Body of pancreas (tissue), 4 donors: ENCODE results near the gene ELL2. TPM values are rescaled to one million over a fixed set of nuclear protein-coding genes. Genes with fewer than 3 reads are reported as not detected.

ENCODE experiments used
- ATAC-seq: fragments of 150-250 bp; one replicate; pipeline ENCODE4 v1.9.1; 2016
- DNase-seq, 4 donors: peaks; one replicate each; pipeline ENCODE4 v3.0.0-alpha.2; 2019
- H3K27ac ChIP-seq, 4 donors: fragments of 200-600 bp; sonication (generic); 1 replicate in 3 of 4; 2 replicates in 1 of 4; pipeline versions ENCODE4 v1.5.1 to v1.6.1; 2016 to 2019; ENCODE audit warnings: mild to moderate bottlenecking in 1 of 4, mixed read lengths in 1 of 4, moderate library complexity in 1 of 4
- H3K27me3 ChIP-seq, 2 donors: fragments of 200-600 bp; sonication (generic); one replicate each; pipeline ENCODE4 v1.6.0; 2016; ENCODE audit warnings: mild to moderate bottlenecking in 1 of 2
- H3K36me3 ChIP-seq, 2 donors: fragments of 200-600 bp; sonication (generic); replicated peaks in 1 of 2; 2 replicates each; pipeline ENCODE4 v1.5.1; 2016; ENCODE audit warnings: low read depth in 2 of 2; ENCODE audit not compliant: insufficient read depth in 1 of 2
- H3K4me1 ChIP-seq: fragments of 200-600 bp; sonication (generic); one replicate; pipeline ENCODE4 v1.6.0; 2016
- H3K4me3 ChIP-seq, 2 donors: fragments of 200-600 bp; sonication (generic); 1 replicate in 1 of 2; 2 replicates in 1 of 2; pipeline ENCODE4 v1.5.1; 2016 to 2019
- H3K9me3 ChIP-seq, 3 donors: fragments of 200-600 bp; sonication (generic); 1 replicate in 2 of 3; 2 replicates in 1 of 3; pipeline ENCODE4 v1.5.1; 2016
- POLR2A ChIP-seq, 3 donors: fragments of 450-650 bp; IDR thresholded peaks; one replicate each; pipeline ENCODE4 v1.6.1; 2016; ENCODE audit warnings: antibody characterized with exemption in 3 of 3, mild to moderate bottlenecking in 2 of 3
- whole genome bisulfite sequencing, 2 donors: methylation state at CpG; one replicate each; pipeline ENCODE4 v1.1.5; 2017; 5-methylcytosine and 5-hydroxymethylcytosine counted together
- intact Hi-C: fragments of 100-400 bp; cut with DNase I; formaldehyde crosslinking; loops from one replicate; pipeline ENCODE4 v1.15.1; 2023
- total RNA-seq, 2 donors: library from RNA; depleted of rRNA; stranded (reverse); fragments of >200 nt; gene quantifications; one replicate each; pipeline ENCODE4 v1.1.0, GENCODE V29; 2016
- TF ChIP-seq, protein P1 (sequence below), 7 experiments: fragments of 450-650 bp in 4 of 7; fragments of 200-600 bp in 3 of 7; sonication (generic) in 3 of 7; IDR thresholded peaks; one replicate each; pipeline ENCODE4 v1.5.1; 2016 to 2019; ENCODE audit warnings: antibody characterized with exemption in 7 of 7

The ELL2 gene
- total RNA-seq, 2 donors from 2014 or later, result 100 to 104 TPM

DNA sequence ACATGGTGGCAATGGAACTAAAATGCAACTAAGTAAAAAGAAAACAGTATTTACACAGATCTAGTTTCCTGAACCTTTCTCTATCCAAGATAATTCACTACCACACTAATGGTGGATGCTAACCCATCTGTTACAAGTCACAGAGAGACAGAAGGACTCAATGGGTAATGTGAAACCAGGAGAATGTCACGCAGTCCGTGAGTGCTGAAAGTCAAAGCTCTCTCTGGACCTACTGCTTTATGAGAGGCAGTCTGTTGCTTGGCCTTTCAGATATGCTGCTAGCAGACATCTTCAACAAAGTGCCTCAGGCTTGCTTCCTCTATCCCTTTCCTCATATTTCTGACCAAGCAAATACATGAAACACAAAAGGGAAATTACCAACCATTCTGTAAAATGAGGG is 70.2 kb downstream of the ELL2 start:
- TF ChIP-seq, protein P1, sequence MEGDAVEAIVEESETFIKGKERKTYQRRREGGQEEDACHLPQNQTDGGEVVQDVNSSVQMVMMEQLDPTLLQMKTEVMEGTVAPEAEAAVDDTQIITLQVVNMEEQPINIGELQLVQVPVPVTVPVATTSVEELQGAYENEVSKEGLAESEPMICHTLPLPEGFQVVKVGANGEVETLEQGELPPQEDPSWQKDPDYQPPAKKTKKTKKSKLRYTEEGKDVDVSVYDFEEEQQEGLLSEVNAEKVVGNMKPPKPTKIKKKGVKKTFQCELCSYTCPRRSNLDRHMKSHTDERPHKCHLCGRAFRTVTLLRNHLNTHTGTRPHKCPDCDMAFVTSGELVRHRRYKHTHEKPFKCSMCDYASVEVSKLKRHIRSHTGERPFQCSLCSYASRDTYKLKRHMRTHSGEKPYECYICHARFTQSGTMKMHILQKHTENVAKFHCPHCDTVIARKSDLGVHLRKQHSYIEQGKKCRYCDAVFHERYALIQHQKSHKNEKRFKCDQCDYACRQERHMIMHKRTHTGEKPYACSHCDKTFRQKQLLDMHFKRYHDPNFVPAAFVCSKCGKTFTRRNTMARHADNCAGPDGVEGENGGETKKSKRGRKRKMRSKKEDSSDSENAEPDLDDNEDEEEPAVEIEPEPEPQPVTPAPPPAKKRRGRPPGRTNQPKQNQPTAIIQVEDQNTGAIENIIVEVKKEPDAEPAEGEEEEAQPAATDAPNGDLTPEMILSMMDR (IDR thresholded peaks at IDR 0.05), result no peak
- no peak for TF ChIP-seq POLR2A (IDR thresholded peaks at IDR 0.05)
- Histone ChIP-seq H3K36me3 (peaks cover under 1 to 32% of the 10 kb centered on the region in 2 donors), H3K27ac (peak overlapping the region in 1 of 4 donors; percentile 16), H3K4me1 (peaks cover 9% of the 10 kb centered on the region), H3K4me3 (no peak overlapping the region), H3K27me3 (no peaks in the 10 kb centered on the region), H3K9me3 (no peaks in the 10 kb centered on the region)
- no peak for ATAC-seq
- no peak for DNase-seq
- 84 to 86% methylated on average over 2 of the region's 2 CpGs for WGBS, 2 donors
- intact Hi-C loops, result loop anchor here (10.0 kb wide), 1 partner anchor 53 kb away; no protein-coding TSS in a partner anchor

DNA sequence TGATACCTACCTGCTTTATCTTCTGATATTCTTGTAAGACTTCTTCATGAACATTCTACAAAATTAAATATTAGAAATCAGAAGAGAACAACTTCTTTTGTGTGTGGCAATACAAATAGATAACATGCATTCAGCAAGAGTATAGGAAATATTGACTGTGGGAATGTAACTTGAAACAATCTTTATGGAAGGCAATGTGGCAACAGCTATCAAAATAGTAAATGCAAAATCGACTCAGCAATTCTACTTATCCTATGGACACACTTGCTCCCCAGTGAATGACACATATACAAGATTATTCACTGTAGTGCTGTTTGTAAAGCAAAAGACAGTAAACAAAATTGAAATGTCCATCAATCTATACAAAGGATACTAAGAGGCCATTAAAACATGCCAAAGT is 72.6 kb downstream of the ELL2 start:
- DNase-seq (no peak), ATAC-seq (no peak)
- intact Hi-C loops, result no loop called here
- no peaks in the 10 kb centered on the region for H3K9me3 ChIP-seq
- TF ChIP-seq, protein P1 (IDR thresholded peaks at IDR 0.05), result no peak
- no peak for TF ChIP-seq POLR2A (IDR thresholded peaks at IDR 0.05)
- no peaks in the 10 kb centered on the region for H3K27me3 ChIP-seq
- H3K4me1 ChIP-seq, result peaks cover 18% of the 10 kb centered on the region
- H3K4me3 ChIP-seq, result no peak overlapping the region
- WGBS, 2 donors, result 58 to 72% methylated on average over 1 of the region's 1 CpG
- no peak overlapping the region for H3K27ac ChIP-seq
- peaks cover 0 to 21% of the 10 kb centered on the region in 2 donors for H3K36me3 ChIP-seq

DNA sequence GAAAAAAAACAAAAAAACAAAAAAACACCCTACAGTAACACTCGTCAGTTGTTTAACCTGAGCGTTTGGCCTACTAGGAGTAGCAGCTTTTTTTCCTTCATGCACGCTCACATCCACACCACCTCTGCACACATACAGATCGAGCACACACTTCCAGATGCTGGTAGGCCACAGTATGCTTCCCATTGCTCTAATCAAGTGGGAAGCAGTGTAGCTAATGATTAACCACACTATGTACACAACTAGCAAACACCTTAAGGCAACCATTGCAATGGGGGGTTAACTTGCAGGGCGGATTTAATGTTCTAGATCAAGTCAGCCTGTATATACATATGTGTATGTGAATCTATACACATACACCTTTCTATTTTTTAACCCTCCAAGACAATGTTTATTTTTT is 73.7 kb downstream of the ELL2 start:
- H3K4me3 ChIP-seq, result no peak overlapping the region
- no peak overlapping the region for H3K27ac ChIP-seq
- H3K9me3 ChIP-seq, result no peaks in the 10 kb centered on the region
- ATAC-seq (peak; percentile 59), DNase-seq (peak in 1 of 4 donors; percentile 28)
- TF ChIP-seq, protein P1 (IDR thresholded peaks at IDR 0.05), result no peak
- no peak for TF ChIP-seq POLR2A (IDR thresholded peaks at IDR 0.05)
- peaks cover 22% of the 10 kb centered on the region for H3K4me1 ChIP-seq
- 76 to 77% methylated on average over 5 of the region's 5 CpGs for WGBS, 2 donors
- no peaks in the 10 kb centered on the region for H3K27me3 ChIP-seq
- H3K36me3 ChIP-seq, result peaks cover 0 to 20% of the 10 kb centered on the region in 2 donors
- intact Hi-C loops, result no loop called here

DNA sequence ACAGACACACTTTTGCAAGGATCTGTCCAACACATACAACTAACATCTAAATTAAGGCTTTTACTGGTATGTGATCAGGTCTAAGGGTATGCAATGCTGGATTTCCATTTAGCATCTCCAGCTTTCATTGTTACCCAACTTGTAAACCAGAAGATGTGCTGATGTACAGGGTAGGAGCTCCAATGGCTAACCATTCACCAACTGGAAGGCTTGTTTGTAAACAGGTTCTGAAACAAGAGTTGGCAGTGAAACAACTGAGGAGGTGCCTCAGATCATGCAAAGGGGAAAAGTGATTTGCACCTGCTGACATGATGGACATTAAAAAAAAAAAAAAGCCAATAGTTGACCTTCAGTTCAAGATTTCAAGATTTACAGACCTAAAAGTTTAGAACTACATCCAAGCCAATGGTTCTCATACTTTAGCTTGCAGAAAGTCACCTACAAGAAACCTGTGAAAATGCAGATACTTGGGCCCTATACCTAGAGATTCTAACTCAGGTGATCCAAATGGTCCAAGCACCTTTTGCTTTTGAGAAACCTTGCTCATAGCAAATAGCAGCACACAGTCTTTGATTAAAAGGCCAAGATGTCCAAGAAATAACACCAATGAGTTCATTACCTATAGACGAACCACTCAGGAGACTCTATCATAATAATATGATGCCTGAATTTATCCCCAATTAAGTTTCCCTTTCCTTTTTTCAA is 75.2 kb downstream of the ELL2 start:
- no peaks in the 10 kb centered on the region for H3K27me3 ChIP-seq
- no peak for DNase-seq
- no peak for TF ChIP-seq POLR2A (IDR thresholded peaks at IDR 0.05)
- TF ChIP-seq, protein P1 (IDR thresholded peaks at IDR 0.05), result no peak
- H3K36me3 ChIP-seq, result peaks cover 0 to 13% of the 10 kb centered on the region in 2 donors
- no peaks in the 10 kb centered on the region for H3K9me3 ChIP-seq
- H3K27ac ChIP-seq, result no peak overlapping the region
- intact Hi-C loops, result no loop called here
- peaks cover 32% of the 10 kb centered on the region for H3K4me1 ChIP-seq
- 96 to 98% methylated on average over 1 of the region's 1 CpG for WGBS, 2 donors
- no peak overlapping the region for H3K4me3 ChIP-seq
- no peak for ATAC-seq

DNA sequence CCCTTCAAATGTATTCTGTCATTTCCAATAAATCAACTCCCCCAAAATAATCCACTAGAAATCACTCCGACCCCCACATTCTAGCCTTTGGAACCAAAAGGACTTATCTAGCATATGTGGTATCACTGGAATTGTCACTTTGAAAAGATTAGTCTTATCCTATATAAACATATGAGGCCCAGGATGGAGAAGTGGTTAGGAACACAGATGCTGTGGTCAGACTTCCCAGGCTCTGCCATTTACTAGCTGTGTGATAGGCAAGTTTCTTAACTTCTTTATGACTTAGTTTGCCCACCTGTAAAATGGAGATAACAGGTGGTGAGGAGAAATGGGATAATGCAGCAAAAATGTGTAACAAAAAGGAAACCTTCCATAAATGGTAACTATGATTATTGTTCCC is 77.1 kb downstream of the ELL2 start:
- DNase-seq (no peak), ATAC-seq (no peak)
- intact Hi-C loops, result no loop called here
- H3K4me3 ChIP-seq, result no peak overlapping the region
- H3K27me3 ChIP-seq, result no peaks in the 10 kb centered on the region
- TF ChIP-seq, protein P1 (IDR thresholded peaks at IDR 0.05), result no peak
- TF ChIP-seq POLR2A (IDR thresholded peaks at IDR 0.05), result no peak
- H3K27ac ChIP-seq, result no peak overlapping the region
- H3K9me3 ChIP-seq, result no peaks in the 10 kb centered on the region
- peaks cover 37% of the 10 kb centered on the region for H3K4me1 ChIP-seq
- WGBS, 2 donors, result 67 to 72% methylated on average over 1 of the region's 1 CpG
- peaks cover 0 to 2% of the 10 kb centered on the region in 2 donors for H3K36me3 ChIP-seq
